Measurements from ENCODE around the gene THYN1.
A peak's percentile ranks its signal among the peaks of the same experiment; 100 is the strongest.

THYN1 gene

GRCh38 chr11:134216816-134217215 lies 36.3 kb downstream of the THYN1 start:
- no peak overlapping the region for H3K4me3 ChIP-seq (ENCODE audit: low read depth, low read length)
- TF ChIP-seq, protein P1, sequence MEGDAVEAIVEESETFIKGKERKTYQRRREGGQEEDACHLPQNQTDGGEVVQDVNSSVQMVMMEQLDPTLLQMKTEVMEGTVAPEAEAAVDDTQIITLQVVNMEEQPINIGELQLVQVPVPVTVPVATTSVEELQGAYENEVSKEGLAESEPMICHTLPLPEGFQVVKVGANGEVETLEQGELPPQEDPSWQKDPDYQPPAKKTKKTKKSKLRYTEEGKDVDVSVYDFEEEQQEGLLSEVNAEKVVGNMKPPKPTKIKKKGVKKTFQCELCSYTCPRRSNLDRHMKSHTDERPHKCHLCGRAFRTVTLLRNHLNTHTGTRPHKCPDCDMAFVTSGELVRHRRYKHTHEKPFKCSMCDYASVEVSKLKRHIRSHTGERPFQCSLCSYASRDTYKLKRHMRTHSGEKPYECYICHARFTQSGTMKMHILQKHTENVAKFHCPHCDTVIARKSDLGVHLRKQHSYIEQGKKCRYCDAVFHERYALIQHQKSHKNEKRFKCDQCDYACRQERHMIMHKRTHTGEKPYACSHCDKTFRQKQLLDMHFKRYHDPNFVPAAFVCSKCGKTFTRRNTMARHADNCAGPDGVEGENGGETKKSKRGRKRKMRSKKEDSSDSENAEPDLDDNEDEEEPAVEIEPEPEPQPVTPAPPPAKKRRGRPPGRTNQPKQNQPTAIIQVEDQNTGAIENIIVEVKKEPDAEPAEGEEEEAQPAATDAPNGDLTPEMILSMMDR (IDR thresholded peaks at IDR 0.05; ENCODE audit: borderline replicate concordance, insufficient read depth, low read depth, low read length), result no peak

DNA sequence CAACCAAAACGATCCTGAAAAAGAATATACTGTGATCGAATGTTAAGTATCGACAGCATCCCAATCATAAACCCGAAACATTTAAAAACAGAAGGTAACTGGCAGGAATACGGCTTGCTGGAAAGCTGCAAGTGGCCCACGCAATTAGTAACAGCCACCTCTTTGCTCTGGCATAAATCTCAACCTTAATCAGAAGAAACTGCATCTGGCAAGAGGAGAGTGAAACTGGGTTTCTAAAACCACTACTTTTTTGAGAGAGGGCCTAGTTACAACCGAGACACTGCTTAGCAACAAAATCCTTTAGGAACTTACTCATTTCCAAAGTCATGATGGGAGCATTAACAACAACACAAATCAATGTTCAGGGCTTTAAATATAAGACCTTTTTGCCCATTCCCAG lies 37.3 kb downstream of the THYN1 start:
- TF ChIP-seq, protein P1 (IDR thresholded peaks at IDR 0.05; ENCODE audit: borderline replicate concordance, insufficient read depth, low read depth, low read length), result no peak
- H3K4me3 ChIP-seq (ENCODE audit: low read depth, low read length), result no peak overlapping the region

DNA sequence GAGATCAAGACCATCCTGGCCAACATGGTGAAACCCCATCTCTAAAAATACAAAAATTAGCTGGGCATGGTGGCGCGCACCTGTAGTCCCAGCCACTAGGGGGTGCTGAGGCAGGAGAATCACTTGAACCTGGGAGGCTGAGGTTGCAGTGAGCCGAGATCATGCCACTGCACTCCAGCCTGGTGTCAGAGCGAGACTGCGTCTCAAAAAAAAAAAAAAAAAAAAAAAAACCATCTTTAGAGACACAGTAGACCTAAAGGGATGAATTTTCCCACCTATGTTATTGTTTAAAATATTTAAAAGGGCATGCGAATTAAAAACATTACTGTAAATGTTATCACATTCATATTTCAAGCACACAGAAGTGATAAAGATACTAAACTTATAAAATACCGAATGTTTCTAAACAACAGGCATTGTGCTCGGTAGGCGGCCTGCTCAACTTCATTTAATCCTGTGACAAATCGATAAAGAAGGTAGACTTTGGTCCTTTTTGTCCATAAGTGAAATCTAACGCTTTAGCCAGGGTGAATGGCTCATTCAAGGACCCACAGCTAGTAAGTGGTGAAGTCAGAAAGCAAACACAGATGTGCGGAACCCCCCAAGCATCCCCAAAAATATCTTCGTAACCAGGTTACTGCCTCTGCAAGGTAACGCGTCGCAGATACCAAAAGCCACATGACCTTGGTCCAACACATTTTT lies 45.5 kb downstream of the THYN1 start:
- TF ChIP-seq, protein P1 (IDR thresholded peaks at IDR 0.05; ENCODE audit: borderline replicate concordance, insufficient read depth, low read depth, low read length), result peak; percentile 59
- H3K4me3 ChIP-seq (ENCODE audit: low read depth, low read length), result no peak overlapping the region

DNA sequence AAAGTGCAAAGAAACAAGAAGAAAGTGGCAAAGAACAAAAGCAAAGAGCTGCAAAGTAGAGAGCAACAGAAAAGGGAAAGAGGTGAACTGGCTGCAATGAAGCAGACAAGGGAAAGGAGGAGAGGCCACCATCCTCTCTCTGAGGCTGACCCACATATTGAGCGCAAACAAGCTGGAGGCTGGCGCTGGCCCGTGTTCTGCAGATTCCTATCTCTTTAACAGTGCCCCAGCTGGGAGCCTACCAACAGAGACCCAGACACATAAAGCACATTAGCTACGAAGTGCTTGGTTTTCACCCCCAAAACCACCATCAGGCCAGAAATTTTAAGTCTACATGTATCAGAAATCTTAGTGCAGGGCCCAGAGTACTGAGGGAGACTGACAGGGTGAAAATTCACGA lies 47.0 kb downstream of the THYN1 start:
- TF ChIP-seq, protein P1 (IDR thresholded peaks at IDR 0.05; ENCODE audit: borderline replicate concordance, insufficient read depth, low read depth, low read length), result no peak
- no peak overlapping the region for H3K4me3 ChIP-seq (ENCODE audit: low read depth, low read length)

DNA sequence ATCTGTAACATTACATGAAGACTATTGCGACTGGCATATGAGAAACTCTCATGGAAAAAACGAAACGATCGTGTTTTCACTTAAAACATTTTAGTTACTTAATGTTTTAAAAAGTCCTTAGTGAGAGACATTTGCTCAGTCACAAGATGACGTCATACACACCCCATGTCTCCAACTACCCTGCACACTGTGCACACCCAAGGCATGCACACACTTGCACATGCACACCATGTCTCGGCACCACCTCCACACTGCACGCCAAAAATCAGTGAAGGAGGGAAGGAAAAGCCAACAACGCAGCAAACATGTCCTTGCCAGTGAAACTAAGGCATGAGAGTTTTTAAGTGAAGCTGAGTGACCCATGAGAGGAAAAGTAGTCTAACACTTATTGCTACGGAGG lies 47.4 kb downstream of the THYN1 start:
- TF ChIP-seq, protein P1 (IDR thresholded peaks at IDR 0.05; ENCODE audit: borderline replicate concordance, insufficient read depth, low read depth, low read length), result no peak
- H3K4me3 ChIP-seq (ENCODE audit: low read depth, low read length), result no peak overlapping the region

- no peak overlapping the region for H3K4me3 ChIP-seq (ENCODE audit: low read depth, low read length)
- TF ChIP-seq, protein P1 (IDR thresholded peaks at IDR 0.05; ENCODE audit: borderline replicate concordance, insufficient read depth, low read depth, low read length), result no peak
Measured at GRCh38 chr11:134202661-134203060, 50.5 kb downstream of the THYN1 start.

DNA sequence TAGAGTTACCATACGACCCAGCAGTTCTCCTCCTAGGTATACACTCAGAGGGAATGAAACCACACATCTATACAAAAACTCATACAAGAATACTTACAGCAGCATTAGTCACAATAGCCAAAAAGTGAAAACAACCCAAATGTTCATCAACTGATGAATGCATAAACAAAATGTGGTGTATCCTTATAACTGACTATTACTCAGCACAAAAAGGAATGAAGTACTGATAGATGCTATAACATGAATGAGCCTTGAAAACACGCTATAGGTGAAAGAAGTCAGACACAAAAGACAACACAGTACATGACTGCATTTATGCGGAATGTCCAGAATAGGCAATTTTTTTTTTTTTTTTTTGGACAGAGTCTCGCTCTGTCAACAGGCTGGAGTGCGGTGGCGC lies 52.5 kb downstream of the THYN1 start:
- no peak overlapping the region for H3K4me3 ChIP-seq (ENCODE audit: low read depth, low read length)
- TF ChIP-seq, protein P1 (IDR thresholded peaks at IDR 0.05; ENCODE audit: borderline replicate concordance, insufficient read depth, low read depth, low read length), result no peak

Data from GM12875 (cell line).